GM12878 (cell line): Measurements from ENCODE around the gene PHRF1. TPM values are rescaled to one million over a fixed set of nuclear protein-coding genes. Genes with fewer than 3 reads are reported as not detected.
"Not testable (repeated sequence)": the region's sequence is repeated elsewhere in the genome, so short reads cannot be mapped to it uniquely, and the experiment has no call there.

ENCODE experiments used
- ATAC-seq: fragments of 200-7000 bp; cut with Tn5 transposase; 3 replicates; pipeline ENCODE4 v1.9.1; 2020; ENCODE audit warnings: mild to moderate bottlenecking, moderate library complexity
- BruUV-seq: library from RNA; stranded (reverse); fragments of 400-500 nt; replicated peaks from 2 replicates; lab custom pipeline; 2021; lab: Mats Ljungman, UMichigan
- CTCF ChIA-PET: fragments of 300-600 bp; sonication (Branson Sonifier 250); formaldehyde crosslinking; extraction: SDS; loops from one replicate; lab custom pipeline; 2021; ENCODE audit warnings: inconsistent platforms; lab: Yijun Ruan, JAX
- POLR2A ChIA-PET: fragments of 350-600 bp; formaldehyde crosslinking; extraction: SDS; loops from one replicate; lab custom pipeline; 2021; ENCODE audit warnings: inconsistent platforms; lab: Charles Lee
- RAD21 ChIA-PET: fragments of 300-600 bp; sonication (Branson Sonifier 250); formaldehyde crosslinking; loops from one replicate; lab custom pipeline; 2023; ENCODE audit warnings: antibody characterized with exemption; ENCODE audit not compliant: unreplicated experiment; lab: Charles Lee
- SMC1A ChIA-PET: fragments of 300-600 bp; sonication (Branson Sonifier 250); formaldehyde crosslinking; loops from one replicate; lab custom pipeline; 2023; ENCODE audit not compliant: unreplicated experiment, uncharacterized antibody; lab: Charles Lee
- DNase-seq: peaks from one replicate; pipeline ENCODE4 v3.0.0-alpha.2; 2011; ENCODE audit warnings: low read depth, low spot score
- FAIRE-seq: peaks from 3 replicates; lab custom pipeline; 2011; peaks lifted over from hg19 to GRCh38; lab: Jason Lieb, UNC
- H2AFZ ChIP-seq: 2 replicates; pipeline ENCODE4 v1.6.0; 2011; ENCODE audit warnings: low read depth, low read length, control low read depth; ENCODE audit not compliant: control insufficient read depth
- H3K27ac ChIP-seq: 2 replicates; pipeline ENCODE4 v1.5.1; 2011; ENCODE audit warnings: control low read depth; ENCODE audit not compliant: control insufficient read depth, insufficient read depth
- H3K27me3 ChIP-seq, 2 experiments: replicated peaks in 1 of 2; 2 replicates each; pipeline versions ENCODE4 v1.6.0 to v1.6.1; 2011; ENCODE audit warnings: low read length in 1 of 2; ENCODE audit not compliant: control insufficient read depth in 2 of 2, insufficient read depth in 2 of 2
- H3K36me3 ChIP-seq, 2 experiments: 2 replicates each; pipeline ENCODE4 v1.5.1; 2011; ENCODE audit warnings: low read length in 1 of 2; ENCODE audit not compliant: control insufficient read depth in 2 of 2, insufficient read depth in 2 of 2
- H3K4me1 ChIP-seq: 2 replicates; pipeline ENCODE4 v1.6.1; 2011; ENCODE audit warnings: mild to moderate bottlenecking, low read length, moderate library complexity, mixed read lengths; ENCODE audit not compliant: control insufficient read depth, insufficient read depth
- H3K4me2 ChIP-seq: 2 replicates; pipeline ENCODE4 v1.6.0; 2011; ENCODE audit warnings: control low read depth; ENCODE audit not compliant: control insufficient read depth, insufficient read depth
- H3K4me3 ChIP-seq: fragments of 200-600 bp; sonication (generic); 2 replicates; pipeline ENCODE4 v1.5.1; 2016
- H3K79me2 ChIP-seq: 2 replicates; pipeline ENCODE4 v1.6.0; 2011; ENCODE audit warnings: low read length; ENCODE audit not compliant: control insufficient read depth, insufficient read depth
- H3K9ac ChIP-seq: 2 replicates; pipeline ENCODE4 v1.8.0; 2011; ENCODE audit warnings: low read length, control low read depth, mixed read lengths; ENCODE audit not compliant: control insufficient read depth, insufficient read depth
- H3K9me3 ChIP-seq: replicated peaks from 3 replicates; pipeline ENCODE4 v1.5.1; 2011; ENCODE audit warnings: mild to moderate bottlenecking, low read length; ENCODE audit not compliant: control insufficient read depth, insufficient read depth
- H4K20me1 ChIP-seq: 2 replicates; pipeline ENCODE4 v1.6.0; 2011; ENCODE audit not compliant: control insufficient read depth, insufficient read depth
- CBX3 ChIP-seq: fragments of 200-600 bp; sonication (generic); IDR thresholded peaks from 2 replicates; pipeline ENCODE4 v1.6.1; 2016; ENCODE audit warnings: low read depth, borderline replicate concordance
- MTA2 ChIP-seq: fragments of 450-650 bp; IDR thresholded peaks from 2 replicates; pipeline ENCODE4 v1.6.1; 2016; ENCODE audit warnings: low read depth, mild to moderate bottlenecking, moderate library complexity
- MYC ChIP-seq: IDR thresholded peaks from 2 replicates; pipeline ENCODE4 v1.6.1; 2011; ENCODE audit warnings: mild to moderate bottlenecking, low read length, moderate library complexity, inconsistent platforms; ENCODE audit not compliant: insufficient read depth, insufficient replicate concordance, insufficient read length, severe bottlenecking
- NFIC ChIP-seq: IDR thresholded peaks from 2 replicates; pipeline ENCODE4 v1.6.1; 2012; ENCODE audit warnings: low read depth, mild to moderate bottlenecking, inconsistent platforms, low read length, moderate library complexity
- POLR2AphosphoS5 ChIP-seq: IDR thresholded peaks from 2 replicates; pipeline ENCODE4 v1.6.1; 2011; ENCODE audit warnings: mild to moderate bottlenecking, low read length, inconsistent platforms
- RB1 ChIP-seq: fragments of 450-650 bp; formaldehyde crosslinking; IDR thresholded peaks from 2 replicates; pipeline ENCODE4 v1.6.1; 2017; ENCODE audit warnings: mild to moderate bottlenecking, borderline replicate concordance
- REST ChIP-seq: IDR thresholded peaks from 2 replicates; pipeline ENCODE4 v1.6.1; 2012; ENCODE audit warnings: mild to moderate bottlenecking, low read depth, low read length
- SUZ12 ChIP-seq: fragments of 200-600 bp; sonication (generic); IDR thresholded peaks from one replicate; pipeline ENCODE4 v1.6.1; 2018; ENCODE audit warnings: antibody characterized with exemption, mild to moderate bottlenecking; ENCODE audit not compliant: unreplicated experiment
- TBL1XR1 ChIP-seq: IDR thresholded peaks from 2 replicates; pipeline ENCODE4 v1.6.1; 2012; ENCODE audit warnings: low read depth, low read length, improper control_type of control experiment
- ZBED1 ChIP-seq: IDR thresholded peaks from 2 replicates; pipeline ENCODE4 v1.6.1; 2016; ENCODE audit warnings: borderline replicate concordance
- WGBS: methylation state at CpG from one replicate; pipeline ENCODE4 v1.1.6; 2016; ENCODE audit warnings: low lambda C conversion rate; ENCODE audit not compliant: insufficient replicate concordance, insufficient coverage; ENCODE audit errors: missing lambda C conversion rate; 5-methylcytosine and 5-hydroxymethylcytosine counted together
- in situ Hi-C: fragments of 300-500 bp; cut with MboI; formaldehyde crosslinking; loops from 9 replicates; pipeline ENCODE4 v1.14.3; 2018; ENCODE audit warnings: mixed read lengths
- intact Hi-C: fragments of 100-400 bp; cut with micrococcal nuclease; formaldehyde crosslinking; loops from one replicate; pipeline ENCODE4 v1.14.2; 2022; ENCODE audit not compliant: unreplicated experiment
- polyA plus RNA-seq, 11 experiments: library from polyadenylated mRNA; depleted of rRNA in 4 of 11; unstranded in 6 of 11; stranded (reverse) in 5 of 11; fragments of >200 nt; fragmentation: Nextera tagmentation in 4 of 11; fragmentation: Illumina TruSeq in 1 of 11; extraction: Ambion mirVana in 4 of 11; extraction: Trizol in 1 of 11; gene quantifications; 1 replicate in 1 of 11; 2 replicates in 10 of 11; pipeline versions ENCODE4 v1.2.1 to v1.2.3, GENCODE V29; 2011 to 2016; ENCODE audit warnings: inconsistent platforms in 2 of 11, missing spikeins in 2 of 11, low read depth in 1 of 11
- total RNA-seq, 4 experiments: library from RNA; depleted of rRNA in 3 of 4; stranded (reverse); fragments of >200 nt in 3 of 4; fragmentation: Illumina TruSeq in 1 of 4; extraction: Trizol in 1 of 4; gene quantifications; 2 replicates each; pipeline versions ENCODE4 v1.2.1 to v1.2.3, GENCODE V29; 2013 to 2021

Gene PHRF1
- total and polyA plus RNA-seq, 10 of the 15 experiments (the other 5 are each of a cell fraction or from before 2014, with no cell fraction given), result 0.13 to 43.5 (median 15.1) TPM

- SMC1A ChIA-PET, H3K9me3 ChIP-seq, DNase-seq, POLR2A ChIA-PET, H3K4me2 ChIP-seq, H3K9ac ChIP-seq, H4K20me1 ChIP-seq, H3K36me3 ChIP-seq, H3K4me3 ChIP-seq, in situ Hi-C loops, ATAC-seq, BruUV-seq, H3K27ac ChIP-seq, RAD21 ChIA-PET, H3K27me3 ChIP-seq, H3K4me1 ChIP-seq, H3K79me2 ChIP-seq, H2AFZ ChIP-seq, intact Hi-C loops, FAIRE-seq: not testable (repeated sequence)
- CTCF ChIA-PET, result interaction anchor here (0.7 to 1.5 kb wide), 2 partner anchors 64 to 72 kb away, joined by 3 read pairs; no protein-coding TSS in a partner anchor
- 98% methylated on average over 12 of the region's 12 CpGs for WGBS
These were observed 78.2 kb downstream of the PHRF1 start for GRCh38 chr11:654444-654843.

- intact Hi-C loops (no loop called here), in situ Hi-C loops (no loop called here)
- SMC1A ChIA-PET, result no interaction called here
- RAD21 ChIA-PET, result no interaction called here
- no peaks in the 10 kb centered on the region for H4K20me1 ChIP-seq
- no peak overlapping the region for H3K4me2 ChIP-seq
- no peak for ATAC-seq
- no peak overlapping the region for H2AFZ ChIP-seq
- peaks cover 2 to 13% of the 10 kb centered on the region in 2 experiments; a peak in 3 of 4 replicates for H3K36me3 ChIP-seq
- BruUV-seq, result no TSS peak
- CTCF ChIA-PET, result interaction anchor here (1.5 kb wide), 1 partner anchor 72 kb away, joined by 3 read pairs; no protein-coding TSS in a partner anchor
- POLR2A ChIA-PET, result interaction anchor here (0.7 kb wide), 1 partner anchor 156 kb away, joined by 3 read pairs; no protein-coding TSS in a partner anchor
- no peak for FAIRE-seq
- H3K79me2 ChIP-seq, result no peaks in the 10 kb centered on the region
- H3K9ac ChIP-seq, result no peak overlapping the region
- no peaks in the 10 kb centered on the region for H3K27me3 ChIP-seq
- 95% methylated on average over 30 of the region's 30 CpGs for WGBS
- no peak overlapping the region for H3K27ac ChIP-seq
- DNase-seq, result no peak
- peaks cover 8% of the 10 kb centered on the region for H3K4me1 ChIP-seq
- no peak overlapping the region for H3K4me3 ChIP-seq
- no peaks in the 10 kb centered on the region for H3K9me3 ChIP-seq
- no peak for TF ChIP-seq MYC
- no peak for TF ChIP-seq ZBED1
- TF ChIP-seq TBL1XR1, result no peak
- no peak for TF ChIP-seq RB1
- no peak for TF ChIP-seq POLR2AphosphoS5
- no peak for TF ChIP-seq CBX3
- no peak for TF ChIP-seq NFIC
- no peak for TF ChIP-seq REST
- no peak for TF ChIP-seq MTA2
- TF ChIP-seq SUZ12, result no peak
These were observed 78.9 kb downstream of the PHRF1 start for GRCh38 chr11:655036-655726.
